ENCODE measurements around the gene STPG1. TPM values are rescaled to one million over a fixed set of nuclear protein-coding genes. Genes with fewer than 3 reads are reported as not detected.

The STPG1 gene
- total RNA-seq, 4 donors from 2014 or later: 2.2 to 5.6 (median 4.1) TPM

GRCh38 chr1:24319312-24319863 lies 94.2 kb downstream of the STPG1 start, which contains the start of gene GRHL3:
GRHL3 (plus strand) TSS chr1:24319357; CDS start chr1:24319552, 195 bp downstream.
- TF ChIP-seq POLR2AphosphoS5 (IDR thresholded peaks at IDR 0.05) (no peak), CTCF (IDR thresholded peaks at IDR 0.05) (no peak), EP300 (IDR thresholded peaks at IDR 0.05) (no peak), POLR2A (IDR thresholded peaks at IDR 0.05; ENCODE audit: low read depth) (no peak)
- Histone ChIP-seq H3K27me3 (peaks cover 0 to 46% (median 10%) of the 10 kb centered on the region in 4 donors), H3K27ac (replicated peaks in 1 of 4) (no peak within 1 kb of the TSS), H3K36me3 (no peaks in the 10 kb centered on the region), H3K4me1 (peaks cover 12 to 39% (median 29%) of the 10 kb centered on the region in 4 donors), H3K4me3 (peak within 1 kb of the TSS in 1 of 4 donors; percentile 25), H3K9me3 (no peaks in the 10 kb centered on the region)
- intact Hi-C loops (cut with DNase I): no loop called here
- no peak for DNase-seq (ENCODE audit: extremely low spot score)
- WGBS: 9% methylated on average over 17 of the region's 21 CpGs

- DNase-seq (ENCODE audit: extremely low spot score): no peak
- no peak overlapping the region for H3K27ac ChIP-seq (replicated peaks in 1 of 4)
- no peak for TF ChIP-seq EP300 (IDR thresholded peaks at IDR 0.05)
- no peak for TF ChIP-seq POLR2AphosphoS5 (IDR thresholded peaks at IDR 0.05)
- TF ChIP-seq CTCF (IDR thresholded peaks at IDR 0.05): no peak
- no peak for TF ChIP-seq POLR2A (IDR thresholded peaks at IDR 0.05; ENCODE audit: low read depth)
- H3K9me3 ChIP-seq: no peaks in the 10 kb centered on the region
- 43% methylated on average over 5 of the region's 5 CpGs for WGBS
- H3K36me3 ChIP-seq: no peaks in the 10 kb centered on the region
- no peak overlapping the region for H3K4me3 ChIP-seq
- peaks cover 12 to 39% (median 29%) of the 10 kb centered on the region in 4 donors for H3K4me1 ChIP-seq
- intact Hi-C loops (cut with DNase I): no loop called here
- peaks cover 0 to 51% (median 10%) of the 10 kb centered on the region in 4 donors for H3K27me3 ChIP-seq
These were observed 94.8 kb downstream of the STPG1 start for GRCh38 chr1:24318615-24319311.

- H3K9me3 ChIP-seq: no peaks in the 10 kb centered on the region
- 30% methylated on average over 2 of the region's 2 CpGs for WGBS
- H3K27ac ChIP-seq (replicated peaks in 1 of 4): peak overlapping the region in 1 of 4 donors; percentile 39
- TF ChIP-seq POLR2A (IDR thresholded peaks at IDR 0.05; ENCODE audit: low read depth): no peak
- no peak for TF ChIP-seq CTCF (IDR thresholded peaks at IDR 0.05)
- TF ChIP-seq EP300 (IDR thresholded peaks at IDR 0.05): no peak
- no peak for TF ChIP-seq POLR2AphosphoS5 (IDR thresholded peaks at IDR 0.05)
- H3K4me3 ChIP-seq: no peak overlapping the region
- H3K4me1 ChIP-seq: peaks cover 12 to 39% (median 29%) of the 10 kb centered on the region in 4 donors
- no peak for DNase-seq (ENCODE audit: extremely low spot score)
- intact Hi-C loops (cut with DNase I): no loop called here
- H3K27me3 ChIP-seq: peaks cover 0 to 55% (median 10%) of the 10 kb centered on the region in 4 donors
- no peaks in the 10 kb centered on the region for H3K36me3 ChIP-seq
These were observed 95.5 kb downstream of the STPG1 start for GRCh38 chr1:24317956-24318614.

- Histone ChIP-seq H3K27me3 (peaks cover 0 to 57% (median 10%) of the 10 kb centered on the region in 4 donors), H3K4me3 (no peak overlapping the region), H3K4me1 (peaks cover 12 to 31% (median 23%) of the 10 kb centered on the region in 4 donors), H3K36me3 (no peaks in the 10 kb centered on the region), H3K27ac (replicated peaks in 1 of 4) (no peak overlapping the region), H3K9me3 (no peaks in the 10 kb centered on the region)
- intact Hi-C loops (cut with DNase I): no loop called here
- DNase-seq (ENCODE audit: extremely low spot score): no peak
- 85% methylated on average over 6 of the region's 6 CpGs for WGBS
- no peak for TF ChIP-seq CTCF (IDR thresholded peaks at IDR 0.05)
- no peak for TF ChIP-seq POLR2A (IDR thresholded peaks at IDR 0.05; ENCODE audit: low read depth)
- no peak for TF ChIP-seq EP300 (IDR thresholded peaks at IDR 0.05)
- TF ChIP-seq POLR2AphosphoS5 (IDR thresholded peaks at IDR 0.05): no peak
These were observed 96.5 kb downstream of the STPG1 start for GRCh38 chr1:24317081-24317480.
